ENCODE results near the gene UAP1L1. TPM values are rescaled to one million over a fixed set of nuclear protein-coding genes. Genes with fewer than 3 reads are reported as not detected.

Gene UAP1L1
- total RNA-seq, 1 donor from 2014 or later: 17.2 TPM

DNA sequence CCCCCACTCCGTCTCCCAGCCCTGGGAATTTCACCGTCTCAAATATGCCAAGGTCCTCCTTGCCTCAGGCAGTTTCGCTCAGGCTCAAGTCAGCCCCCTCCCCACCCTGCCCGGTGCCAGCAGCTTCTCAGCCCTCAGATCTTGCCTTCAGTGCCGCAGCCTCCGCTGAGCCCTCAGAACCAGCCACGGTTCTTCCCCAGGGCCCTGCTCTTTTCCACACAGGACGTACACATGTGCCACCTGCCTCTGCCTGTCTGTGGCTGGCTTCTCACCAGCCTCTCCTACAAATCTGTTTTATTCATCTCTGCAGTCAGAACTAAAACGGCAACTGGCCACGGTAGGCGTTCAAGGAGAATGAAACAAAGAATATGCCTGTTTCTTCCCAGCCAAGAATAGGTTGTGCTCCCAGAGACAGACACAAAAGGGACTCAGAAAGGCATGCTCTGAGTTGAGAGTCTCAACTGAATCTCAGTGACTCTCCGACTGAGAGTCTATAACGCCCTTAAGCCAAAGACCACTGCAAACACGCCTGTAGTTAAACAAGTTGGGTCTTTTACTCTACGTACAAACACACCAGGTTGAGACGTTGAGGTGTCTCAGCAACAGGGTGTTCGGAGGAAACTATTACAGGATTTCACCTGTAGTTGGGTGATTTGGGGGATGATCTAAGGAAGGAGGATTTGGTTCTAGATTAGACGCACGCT lies 51.0 kb downstream of the UAP1L1 start:
- Mint-ChIP-seq H3K9me3 (no peaks in the 10 kb centered on the region), H3K36me3 (ENCODE audit: low read depth) (peaks cover 2% of the 10 kb centered on the region), H3K27ac (peak overlapping the region; percentile 88), H3K27me3 (peaks cover 2% of the 10 kb centered on the region), H3K4me1 (peaks cover 41% of the 10 kb centered on the region), H3K4me3 (peak overlapping the region; percentile 82)
- POLR2A ChIA-PET: interaction anchor here (0.6 to 3.5 kb wide), 16 partner anchors 8 to 449 kb away, joined by 3 to 76 read pairs (median 6); partner anchors contain the start of genes DPP7, LRRC26, RNF208 and SSNA1
- intact Hi-C loops (cut with micrococcal nuclease): loop anchor here (2.0 to 10.0 kb wide), 4 partner anchors 39 to 149 kb away; partner anchors contain the start of genes NPDC1, TOR4A and TPRN
- TF ChIP-seq, protein P1, sequence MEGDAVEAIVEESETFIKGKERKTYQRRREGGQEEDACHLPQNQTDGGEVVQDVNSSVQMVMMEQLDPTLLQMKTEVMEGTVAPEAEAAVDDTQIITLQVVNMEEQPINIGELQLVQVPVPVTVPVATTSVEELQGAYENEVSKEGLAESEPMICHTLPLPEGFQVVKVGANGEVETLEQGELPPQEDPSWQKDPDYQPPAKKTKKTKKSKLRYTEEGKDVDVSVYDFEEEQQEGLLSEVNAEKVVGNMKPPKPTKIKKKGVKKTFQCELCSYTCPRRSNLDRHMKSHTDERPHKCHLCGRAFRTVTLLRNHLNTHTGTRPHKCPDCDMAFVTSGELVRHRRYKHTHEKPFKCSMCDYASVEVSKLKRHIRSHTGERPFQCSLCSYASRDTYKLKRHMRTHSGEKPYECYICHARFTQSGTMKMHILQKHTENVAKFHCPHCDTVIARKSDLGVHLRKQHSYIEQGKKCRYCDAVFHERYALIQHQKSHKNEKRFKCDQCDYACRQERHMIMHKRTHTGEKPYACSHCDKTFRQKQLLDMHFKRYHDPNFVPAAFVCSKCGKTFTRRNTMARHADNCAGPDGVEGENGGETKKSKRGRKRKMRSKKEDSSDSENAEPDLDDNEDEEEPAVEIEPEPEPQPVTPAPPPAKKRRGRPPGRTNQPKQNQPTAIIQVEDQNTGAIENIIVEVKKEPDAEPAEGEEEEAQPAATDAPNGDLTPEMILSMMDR (IDR thresholded peaks at IDR 0.05): no peak
- CTCF ChIA-PET: interaction anchor here (1.2 kb wide), 2 partner anchors 9 to 81 kb away, joined by 3 to 4 read pairs; no protein-coding TSS in a partner anchor
- no peak for ATAC-seq (ENCODE audit: low read depth)
- no peak for DNase-seq

DNA sequence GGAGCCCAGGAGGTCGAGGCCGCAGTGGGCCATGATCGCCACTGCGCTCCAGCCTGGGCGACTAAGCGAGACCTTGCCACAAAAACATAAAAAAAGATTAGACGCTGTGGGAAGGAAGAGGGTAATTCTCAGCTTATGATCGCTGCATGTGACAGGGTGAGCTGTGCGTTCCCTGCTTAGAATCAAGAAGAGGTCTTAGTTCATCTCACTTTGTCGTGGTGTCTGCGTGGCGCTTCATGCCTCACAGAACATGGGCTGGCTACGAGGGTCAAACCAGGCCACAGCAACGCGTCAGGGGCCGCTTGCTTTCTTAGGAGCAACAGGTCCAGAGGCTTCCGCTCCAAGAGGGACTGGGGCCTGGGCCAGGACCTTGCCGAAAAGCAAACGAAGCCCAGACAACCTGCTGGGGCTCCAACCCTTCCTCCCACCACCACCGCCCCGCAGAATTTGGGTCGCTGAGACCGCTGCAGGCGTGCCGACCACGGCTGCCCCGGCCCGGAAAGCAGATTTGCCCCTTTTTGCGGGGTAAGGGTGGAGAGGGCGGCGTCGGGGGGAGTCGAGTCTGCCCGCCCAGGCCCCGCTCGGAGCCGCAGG lies 51.6 kb downstream of the UAP1L1 start:
- no peak for ATAC-seq (ENCODE audit: low read depth)
- no peak for DNase-seq
- Mint-ChIP-seq H3K4me3 (peak overlapping the region; percentile 82), H3K4me1 (peaks cover 35% of the 10 kb centered on the region), H3K36me3 (ENCODE audit: low read depth) (peaks cover 2% of the 10 kb centered on the region), H3K9me3 (no peaks in the 10 kb centered on the region), H3K27me3 (peaks cover 2% of the 10 kb centered on the region), H3K27ac (peak overlapping the region; percentile 88)
- TF ChIP-seq, protein P1 (IDR thresholded peaks at IDR 0.05): no peak
- POLR2A ChIA-PET: interaction anchor here (0.7 to 3.5 kb wide), 22 partner anchors 10 to 423 kb away, joined by 3 to 76 read pairs (median 5); partner anchors contain the start of genes ANAPC2, DPP7, GRIN1 and MAN1B1
- intact Hi-C loops (cut with micrococcal nuclease): loop anchor here (1.0 to 10.0 kb wide), 6 partner anchors 11 to 148 kb away; partner anchors contain the start of genes NPDC1, TOR4A and TPRN
- CTCF ChIA-PET: interaction anchor here (0.8 to 1.6 kb wide), 4 partner anchors 10 to 181 kb away, joined by 3 to 5 read pairs (median 3); partner anchors contain the start of gene SSNA1

DNA sequence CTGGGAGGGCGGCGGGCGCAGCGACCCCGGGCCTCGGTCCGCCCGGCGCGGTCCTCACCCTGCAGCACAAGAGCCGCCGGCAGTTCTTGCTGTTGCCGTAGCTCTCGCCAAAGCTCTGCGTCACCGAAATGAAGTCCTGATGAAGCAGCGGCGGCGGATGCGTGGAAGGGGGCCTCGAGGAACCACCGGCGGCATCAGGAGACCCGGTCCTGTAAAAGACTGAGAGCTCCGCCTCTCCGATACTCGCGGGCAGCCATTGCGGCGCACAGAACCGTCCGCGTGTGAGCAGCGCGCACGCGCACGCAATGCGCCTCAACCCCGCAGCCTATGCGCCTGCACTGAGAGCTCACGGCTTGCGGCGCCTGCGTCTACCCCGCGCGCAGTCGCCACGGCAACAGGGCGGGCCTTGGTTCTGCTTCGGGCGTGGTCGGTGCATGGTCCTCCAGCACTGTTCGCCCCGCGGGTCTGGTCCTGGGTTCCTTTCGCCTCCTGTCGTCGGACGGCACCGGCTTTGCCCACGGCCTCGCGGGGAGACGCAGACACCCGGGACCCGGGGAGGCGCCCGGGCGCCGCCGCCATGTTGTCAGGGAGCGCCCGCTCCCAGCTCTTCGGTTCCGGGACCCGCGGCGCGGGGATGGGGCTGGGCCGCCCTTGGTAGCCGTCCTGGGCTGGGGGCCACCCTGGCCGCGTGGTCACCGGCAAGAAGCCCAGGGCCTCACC lies 52.3 kb downstream of the UAP1L1 start:
- DNase-seq: peak; percentile 88
- Mint-ChIP-seq H3K27ac (peak overlapping the region; percentile 80), H3K36me3 (ENCODE audit: low read depth) (peaks cover 2% of the 10 kb centered on the region), H3K4me1 (peaks cover 32% of the 10 kb centered on the region), H3K27me3 (peaks cover 2% of the 10 kb centered on the region), H3K4me3 (peak overlapping the region; percentile 82), H3K9me3 (no peaks in the 10 kb centered on the region)
- TF ChIP-seq, protein P1 (IDR thresholded peaks at IDR 0.05): no peak
- POLR2A ChIA-PET: interaction anchor here (0.6 to 3.5 kb wide), 28 partner anchors 9 to 423 kb away, joined by 3 to 76 read pairs (median 4); partner anchors contain the start of genes ANAPC2, DPP7, GRIN1 and MAN1B1
- ATAC-seq (ENCODE audit: low read depth): peak; percentile 95
- CTCF ChIA-PET: interaction anchor here (0.6 to 1.6 kb wide), 7 partner anchors 9 to 182 kb away, joined by 3 to 5 read pairs (median 3); partner anchors contain the start of gene SSNA1
- intact Hi-C loops (cut with micrococcal nuclease): loop anchor here (1.0 to 10.0 kb wide), 6 partner anchors 11 to 148 kb away; partner anchors contain the start of genes NPDC1, TOR4A and TPRN

DNA sequence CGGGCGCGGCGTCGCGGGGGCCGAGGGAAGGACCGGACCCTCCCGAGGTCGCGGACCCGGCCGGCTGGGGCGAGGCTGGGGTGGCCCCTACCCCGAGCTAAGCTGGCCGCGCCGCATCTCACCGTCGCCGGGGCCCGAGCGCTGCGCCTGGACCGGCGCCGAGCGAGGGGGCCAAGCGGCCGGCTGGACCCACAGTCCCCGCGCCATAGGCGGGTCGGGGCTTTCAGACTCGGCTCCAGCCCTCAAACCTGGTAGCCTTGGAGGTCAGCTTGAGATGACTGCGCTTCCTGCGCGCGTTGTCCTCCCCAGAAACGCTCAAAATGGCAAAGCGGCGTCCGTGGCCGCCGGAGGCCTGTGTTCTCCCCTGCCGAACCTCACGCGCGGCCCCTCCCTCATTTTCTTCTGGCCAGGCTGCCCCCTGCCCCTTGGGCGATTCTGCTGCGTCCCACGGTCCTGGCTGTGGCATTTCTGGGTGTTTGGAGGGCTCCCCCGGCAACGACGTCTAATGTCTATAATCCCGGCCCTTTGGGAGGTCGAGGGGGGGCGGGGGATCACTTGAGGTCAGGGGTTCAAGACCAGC lies 52.9 kb downstream of the UAP1L1 start:
- Mint-ChIP-seq H3K4me1 (peaks cover 32% of the 10 kb centered on the region), H3K27me3 (peaks cover 5% of the 10 kb centered on the region), H3K36me3 (ENCODE audit: low read depth) (peaks cover 2% of the 10 kb centered on the region), H3K9me3 (no peaks in the 10 kb centered on the region), H3K4me3 (peak overlapping the region; percentile 81), H3K27ac (peak overlapping the region; percentile 69)
- intact Hi-C loops (cut with micrococcal nuclease): no loop called here
- CTCF ChIA-PET: interaction anchor here (0.7 to 1.6 kb wide), 4 partner anchors 58 to 182 kb away, joined by 3 to 5 read pairs (median 3); partner anchors contain the start of gene SSNA1
- POLR2A ChIA-PET: interaction anchor here (0.7 to 3.5 kb wide), 23 partner anchors 8 to 422 kb away, joined by 3 to 76 read pairs (median 5); partner anchors contain the start of genes ANAPC2, DPP7, GRIN1 and MAN1B1
- DNase-seq (no peak), ATAC-seq (ENCODE audit: low read depth) (peak; percentile 3)
- TF ChIP-seq, protein P1 (IDR thresholded peaks at IDR 0.05): no peak

Other genes with a start within 250 kb of the UAP1L1 start
- 1.0 and 1.6 TPM in 2 replicates for gene AJM1, start 235.0 kb upstream of the UAP1L1 start, total RNA-seq
- 58.8 and 64.6 TPM in 2 replicates for gene PHPT1, start 228.1 kb upstream of the UAP1L1 start, total RNA-seq
- 5.2 and 6.1 TPM in 2 replicates for gene MAMDC4, start 225.2 kb upstream of the UAP1L1 start, total RNA-seq
- gene EDF1, start 211.2 kb upstream of the UAP1L1 start, total RNA-seq: 282 and 298 TPM in 2 replicates
- gene TRAF2, start 191.0 kb upstream of the UAP1L1 start, total RNA-seq: 49.7 and 58.2 TPM in 2 replicates
- gene FBXW5, start 132.8 kb upstream of the UAP1L1 start, total RNA-seq: 81.5 and 82.1 TPM in 2 replicates
- gene C8G, start 132.3 kb upstream of the UAP1L1 start, total RNA-seq: 0.69 and 3.4 TPM in 2 replicates
- gene LCN12, start 125.2 kb upstream of the UAP1L1 start, total RNA-seq: 2.4 TPM in 2 replicates
- gene PTGDS, start 100.0 kb upstream of the UAP1L1 start, total RNA-seq: not detected in 2 replicates
- gene LCNL1, start 94.5 kb upstream of the UAP1L1 start, total RNA-seq: not detected in 2 replicates
- 43.4 and 47.8 TPM in 2 replicates for gene PAXX, start 85.1 kb upstream of the UAP1L1 start, total RNA-seq
- gene CLIC3, start 80.9 kb upstream of the UAP1L1 start, total RNA-seq: not detected in 2 replicates
- 4.5 and 7.5 TPM in 2 replicates for gene ABCA2, start 49.3 kb upstream of the UAP1L1 start, total RNA-seq
- gene FUT7, start 45.4 kb upstream of the UAP1L1 start, total RNA-seq: 3.9 and 5.0 TPM in 2 replicates
- 0.18 TPM in 1 of 2 replicates, not detected in the other for gene NPDC1, start 31.3 kb upstream of the UAP1L1 start, total RNA-seq
- not detected in 2 replicates for gene ENTPD2, start 23.5 kb upstream of the UAP1L1 start, total RNA-seq
- gene SAPCD2, start 7.0 kb upstream of the UAP1L1 start, total RNA-seq: 0.80 and 0.81 TPM in 2 replicates
- gene MAN1B1, start 9.5 kb downstream of the UAP1L1 start, total RNA-seq: 33.6 and 37.7 TPM in 2 replicates
- gene DPP7, start 37.2 kb downstream of the UAP1L1 start, total RNA-seq: 254 and 259 TPM in 2 replicates
- gene GRIN1, start 61.6 kb downstream of the UAP1L1 start, total RNA-seq: 0.22 TPM in 1 of 2 replicates, not detected in the other
- 0.31 TPM in 1 of 2 replicates, not detected in the other for gene LRRC26, start 92.5 kb downstream of the UAP1L1 start, total RNA-seq
- gene TMEM210, start 94.5 kb downstream of the UAP1L1 start, total RNA-seq: not detected in 2 replicates
- gene ANAPC2, start 111.0 kb downstream of the UAP1L1 start, total RNA-seq: 75.7 and 93.9 TPM in 2 replicates
- gene SSNA1, start 111.2 kb downstream of the UAP1L1 start, total RNA-seq: 71.9 and 76.8 TPM in 2 replicates
- 9.3 and 11.4 TPM in 2 replicates for gene TPRN, start 123.2 kb downstream of the UAP1L1 start, total RNA-seq
- gene TMEM203, start 128.1 kb downstream of the UAP1L1 start, total RNA-seq: 32.7 and 34.1 TPM in 2 replicates
- 27.5 and 38.7 TPM in 2 replicates for gene NDOR1, start 128.2 kb downstream of the UAP1L1 start, total RNA-seq
- gene RNF208, start 144.7 kb downstream of the UAP1L1 start, total RNA-seq: 1.1 and 1.9 TPM in 2 replicates
- 0.39 and 0.53 TPM in 2 replicates for gene CYSRT1, start 147.7 kb downstream of the UAP1L1 start, total RNA-seq
- not detected in 2 replicates for gene RNF224, start 150.0 kb downstream of the UAP1L1 start, total RNA-seq
- gene SLC34A3, start 153.4 kb downstream of the UAP1L1 start, total RNA-seq: not detected in 2 replicates
- 182 and 197 TPM in 2 replicates for gene TUBB4B, start 163.8 kb downstream of the UAP1L1 start, total RNA-seq
- 0.37 TPM in 1 of 2 replicates, not detected in the other for gene STPG3, start 173.8 kb downstream of the UAP1L1 start, total RNA-seq
- 56.1 and 58.2 TPM in 2 replicates for gene NELFB, start 177.8 kb downstream of the UAP1L1 start, total RNA-seq
- 7.9 and 9.1 TPM in 2 replicates for gene TOR4A, start 200.2 kb downstream of the UAP1L1 start, total RNA-seq
- gene NRARP, start 224.8 kb downstream of the UAP1L1 start, total RNA-seq: 1.9 and 3.0 TPM in 2 replicates

Measured in activated B cell treated with CpG ODN at 0.5 μM for 24 hours (primary cell).